Activated naive CD4-positive, alpha-beta T cell treated with anti-CD3 and anti-CD28 coated beads, Interleukin-2, amount 10 ng/mL, durations not matched to agents 7 days and 5 days (primary cell): Measurements from ENCODE around the gene ATF6.

Source experiments
- CTCF ChIA-PET: fragments of 350-600 bp; sonication (Branson Sonifier 250); formaldehyde crosslinking; loops from one replicate; lab custom pipeline; 2021; ENCODE audit warnings: antibody characterized with exemption; lab: Charles Lee
- DNase-seq: peaks from one replicate; pipeline ENCODE4 v3.0.0-alpha.2; 2020
- H3K27ac Mint-ChIP-seq: one replicate; pipeline ENCODE4 v1.8.0; 2021; ENCODE audit warnings: mild to moderate bottlenecking, moderate library complexity, mixed read lengths
- H3K27me3 Mint-ChIP-seq: one replicate; pipeline ENCODE4 v1.8.0; 2021; ENCODE audit warnings: mild to moderate bottlenecking, mixed read lengths
- H3K36me3 Mint-ChIP-seq: one replicate; pipeline ENCODE4 v1.8.0; 2021; ENCODE audit warnings: mixed read lengths
- H3K4me1 Mint-ChIP-seq: one replicate; pipeline ENCODE4 v1.8.0; 2021; ENCODE audit warnings: mixed read lengths
- H3K4me3 Mint-ChIP-seq: one replicate; pipeline ENCODE4 v1.8.0; 2021; ENCODE audit warnings: mild to moderate bottlenecking, moderate library complexity, mixed read lengths
- H3K9me3 Mint-ChIP-seq: one replicate; pipeline ENCODE4 v1.8.0; 2021; ENCODE audit warnings: mixed read lengths

ATF6 gene

GRCh38 chr1:161940866-161941591, 174.9 kb downstream of the ATF6 start:
- no peak for DNase-seq
- Mint-ChIP-seq H3K4me3 (no peak overlapping the region), H3K4me1 (peaks cover 3% of the 10 kb centered on the region), H3K36me3 (peaks cover 26% of the 10 kb centered on the region), H3K27me3 (no peaks in the 10 kb centered on the region), H3K27ac (no peak overlapping the region), H3K9me3 (no peaks in the 10 kb centered on the region)
- CTCF ChIA-PET: interaction anchor here (1.7 kb wide), 1 partner anchor 83 kb away, joined by 4 read pairs; the partner anchor contains the start of gene OLFML2B

- no peak overlapping the region for H3K4me3 Mint-ChIP-seq
- H3K9me3 Mint-ChIP-seq: no peaks in the 10 kb centered on the region
- H3K36me3 Mint-ChIP-seq: peaks cover 28% of the 10 kb centered on the region
- CTCF ChIA-PET: interaction anchor here (1.7 kb wide), 1 partner anchor 82 kb away, joined by 4 read pairs; the partner anchor contains the start of gene OLFML2B
- H3K27ac Mint-ChIP-seq: no peak overlapping the region
- H3K27me3 Mint-ChIP-seq: no peaks in the 10 kb centered on the region
- H3K4me1 Mint-ChIP-seq: peaks cover under 1% of the 10 kb centered on the region
- DNase-seq: no peak
These were observed 175.8 kb downstream of the ATF6 start for GRCh38 chr1:161941726-161942436.

GRCh38 chr1:161943737-161944136, 177.6 kb downstream of the ATF6 start:
- Mint-ChIP-seq H3K9me3 (no peaks in the 10 kb centered on the region), H3K27me3 (no peaks in the 10 kb centered on the region), H3K36me3 (peaks cover 30% of the 10 kb centered on the region), H3K27ac (no peak overlapping the region), H3K4me1 (no peaks in the 10 kb centered on the region), H3K4me3 (no peak overlapping the region)
- CTCF ChIA-PET: interaction anchor here (1.4 kb wide), 1 partner anchor 152 kb away, joined by 3 read pairs; no protein-coding TSS in a partner anchor
- DNase-seq: no peak

GRCh38 chr1:161944381-161944780, 178.3 kb downstream of the ATF6 start:
- Mint-ChIP-seq H3K27ac (no peak overlapping the region), H3K4me1 (no peaks in the 10 kb centered on the region), H3K9me3 (no peaks in the 10 kb centered on the region), H3K27me3 (no peaks in the 10 kb centered on the region), H3K4me3 (no peak overlapping the region), H3K36me3 (peaks cover 33% of the 10 kb centered on the region)
- DNase-seq: no peak
- CTCF ChIA-PET: interaction anchor here (1.4 kb wide), 1 partner anchor 152 kb away, joined by 3 read pairs; no protein-coding TSS in a partner anchor

- H3K27me3 Mint-ChIP-seq: no peaks in the 10 kb centered on the region
- no peak overlapping the region for H3K27ac Mint-ChIP-seq
- peaks cover 37% of the 10 kb centered on the region for H3K36me3 Mint-ChIP-seq
- CTCF ChIA-PET: interaction anchor here (0.6 kb wide), 1 partner anchor 91 kb away, joined by 3 read pairs; no protein-coding TSS in a partner anchor
- H3K9me3 Mint-ChIP-seq: no peaks in the 10 kb centered on the region
- no peak for DNase-seq
- no peaks in the 10 kb centered on the region for H3K4me1 Mint-ChIP-seq
- H3K4me3 Mint-ChIP-seq: no peak overlapping the region
These were observed 179.4 kb downstream of the ATF6 start for GRCh38 chr1:161945306-161946060.

GRCh38 chr1:161946071-161946987, 180.2 kb downstream of the ATF6 start:
- no peak overlapping the region for H3K27ac Mint-ChIP-seq

GRCh38 chr1:161948435-161948834, 182.3 kb downstream of the ATF6 start:
- no peak for DNase-seq
- Mint-ChIP-seq H3K4me1 (peaks cover 4% of the 10 kb centered on the region), H3K27ac (no peak overlapping the region), H3K4me3 (no peak overlapping the region), H3K9me3 (no peaks in the 10 kb centered on the region), H3K27me3 (no peaks in the 10 kb centered on the region), H3K36me3 (peaks cover 39% of the 10 kb centered on the region)
- CTCF ChIA-PET: no interaction called here

More at GRCh38 chr1:161946071-161946987, 180.2 kb downstream of the ATF6 start:
- CTCF ChIA-PET: interaction anchor here (1.0 kb wide), 1 partner anchor 31 kb away, joined by 3 read pairs; no protein-coding TSS in a partner anchor
- Mint-ChIP-seq H3K4me3 (no peak overlapping the region), H3K36me3 (peaks cover 37% of the 10 kb centered on the region), H3K4me1 (no peaks in the 10 kb centered on the region), H3K9me3 (no peaks in the 10 kb centered on the region), H3K27me3 (no peaks in the 10 kb centered on the region)
- no peak for DNase-seq

GRCh38 chr1:161949548-161949947, 183.4 kb downstream of the ATF6 start:
- CTCF ChIA-PET: no interaction called here
- Mint-ChIP-seq H3K27me3 (no peaks in the 10 kb centered on the region), H3K4me3 (no peak overlapping the region), H3K4me1 (peaks cover 14% of the 10 kb centered on the region), H3K9me3 (no peaks in the 10 kb centered on the region), H3K27ac (no peak overlapping the region), H3K36me3 (peaks cover 34% of the 10 kb centered on the region)
- DNase-seq: no peak

GRCh38 chr1:161950377-161950776, 184.3 kb downstream of the ATF6 start:
- H3K27me3 Mint-ChIP-seq: no peaks in the 10 kb centered on the region
- H3K27ac Mint-ChIP-seq: no peak overlapping the region
- no peaks in the 10 kb centered on the region for H3K9me3 Mint-ChIP-seq
- peaks cover 19% of the 10 kb centered on the region for H3K4me1 Mint-ChIP-seq
- DNase-seq: no peak
- H3K4me3 Mint-ChIP-seq: no peak overlapping the region
- CTCF ChIA-PET: no interaction called here
- peaks cover 35% of the 10 kb centered on the region for H3K36me3 Mint-ChIP-seq

GRCh38 chr1:161951646-161952045, 185.5 kb downstream of the ATF6 start:
- no peak overlapping the region for H3K4me3 Mint-ChIP-seq
- H3K27me3 Mint-ChIP-seq: no peaks in the 10 kb centered on the region
- peaks cover 26% of the 10 kb centered on the region for H3K36me3 Mint-ChIP-seq
- CTCF ChIA-PET: no interaction called here
- no peaks in the 10 kb centered on the region for H3K9me3 Mint-ChIP-seq
- no peak for DNase-seq
- H3K4me1 Mint-ChIP-seq: peaks cover 19% of the 10 kb centered on the region
- peak overlapping the region; percentile 25 for H3K27ac Mint-ChIP-seq

GRCh38 chr1:161952607-161953172, 186.6 kb downstream of the ATF6 start:
- DNase-seq: no peak
- no peaks in the 10 kb centered on the region for H3K9me3 Mint-ChIP-seq
- H3K27ac Mint-ChIP-seq: no peak overlapping the region
- H3K36me3 Mint-ChIP-seq: peaks cover 21% of the 10 kb centered on the region
- H3K27me3 Mint-ChIP-seq: no peaks in the 10 kb centered on the region
- CTCF ChIA-PET: no interaction called here
- H3K4me3 Mint-ChIP-seq: no peak overlapping the region
- H3K4me1 Mint-ChIP-seq: peaks cover 19% of the 10 kb centered on the region

GRCh38 chr1:161953256-161953920, 187.3 kb downstream of the ATF6 start:
- no peak for DNase-seq
- CTCF ChIA-PET: no interaction called here
- H3K36me3 Mint-ChIP-seq: peaks cover 22% of the 10 kb centered on the region
- H3K27me3 Mint-ChIP-seq: no peaks in the 10 kb centered on the region
- H3K9me3 Mint-ChIP-seq: no peaks in the 10 kb centered on the region
- H3K4me1 Mint-ChIP-seq: peaks cover 19% of the 10 kb centered on the region
- H3K4me3 Mint-ChIP-seq: no peak overlapping the region
- peak overlapping the region; percentile 17 for H3K27ac Mint-ChIP-seq

- Mint-ChIP-seq H3K36me3 (peaks cover 24% of the 10 kb centered on the region), H3K4me1 (peaks cover 20% of the 10 kb centered on the region), H3K9me3 (no peaks in the 10 kb centered on the region), H3K4me3 (no peak overlapping the region), H3K27me3 (no peaks in the 10 kb centered on the region), H3K27ac (peak overlapping the region; percentile 13)
- CTCF ChIA-PET: no interaction called here
- DNase-seq: no peak
These were observed 187.9 kb downstream of the ATF6 start for GRCh38 chr1:161954050-161954449.
